GM19351 (cell line): ENCODE measurements around the gene RNF25.
"Not testable (repeated sequence)": the region's sequence is repeated elsewhere in the genome, so short reads cannot be mapped to it uniquely, and the experiment has no call there.

Experiments
- ATAC-seq: cut with Tn5 transposase; IDR thresholded peaks from one replicate; pipeline ENCODE4 v1.9.1; 2021; ENCODE audit warnings: mild to moderate bottlenecking, moderate library complexity; ENCODE audit not compliant: unreplicated experiment

RNF25 gene

GRCh38 chr2:218671654-218672566, at the start of gene RNF25, which contains the start of gene STK36:
Gene RNF25 (minus strand): TSS chr2:218672002. CDS start chr2:218671970, 32 bp downstream.
Gene STK36 (plus strand): TSS chr2:218672086. CDS start chr2:218672830, 744 bp downstream.
- peak; percentile 99 for ATAC-seq

GRCh38 chr2:218721488-218721887, 49.7 kb upstream of the RNF25 start:
- ATAC-seq = no peak

GRCh38 chr2:218720048-218721041, 48.5 kb upstream of the RNF25 start:
- no peak for ATAC-seq

- no peak for ATAC-seq
These were observed 47.7 kb upstream of the RNF25 start for GRCh38 chr2:218719457-218719856.

GRCh38 chr2:218718058-218718457, 46.3 kb upstream of the RNF25 start:
- no peak for ATAC-seq

GRCh38 chr2:218717262-218717661, 45.5 kb upstream of the RNF25 start:
- no peak for ATAC-seq

- no peak for ATAC-seq
These were observed 44.3 kb upstream of the RNF25 start for GRCh38 chr2:218716070-218716469.

- ATAC-seq = no peak
These were observed 42.1 kb upstream of the RNF25 start for GRCh38 chr2:218713922-218714321.

- ATAC-seq = no peak
These were observed 39.7 kb upstream of the RNF25 start for GRCh38 chr2:218711550-218711929.

- peak; percentile 83 for ATAC-seq
These were observed 39.1 kb upstream of the RNF25 start, which contains the start of gene TTLL4 for GRCh38 chr2:218710687-218711549. Gene TTLL4 (plus strand): TSS chr2:218710835. CDS start chr2:218737677, 26,842 bp downstream.

GRCh38 chr2:218710334-218710686, 38.5 kb upstream of the RNF25 start:
- ATAC-seq = no peak

- no peak for ATAC-seq
These were observed 38.1 kb upstream of the RNF25 start for GRCh38 chr2:218709908-218710307.

- peak; percentile 37 for ATAC-seq
These were observed 36.3 kb upstream of the RNF25 start for GRCh38 chr2:218708086-218708485.

GRCh38 chr2:218703341-218703740, 31.5 kb upstream of the RNF25 start:
- no peak for ATAC-seq

- ATAC-seq = no peak
These were observed 30.0 kb upstream of the RNF25 start for GRCh38 chr2:218701806-218702205.

GRCh38 chr2:218698885-218699284, 27.1 kb upstream of the RNF25 start:
- ATAC-seq = no peak

GRCh38 chr2:218694405-218695145, 22.8 kb upstream of the RNF25 start:
- no peak for ATAC-seq

- ATAC-seq = no peak
These were observed 19.4 kb upstream of the RNF25 start for GRCh38 chr2:218691234-218691633.

- not testable (repeated sequence) for ATAC-seq
These were observed 15.7 kb upstream of the RNF25 start for GRCh38 chr2:218687400-218688060.
